ENCODE results near the gene HSPBP1.
"Not testable (repeated sequence)": the region's sequence is repeated elsewhere in the genome, so short reads cannot be mapped to it uniquely, and the experiment has no call there.

HSPBP1 gene

DNA sequence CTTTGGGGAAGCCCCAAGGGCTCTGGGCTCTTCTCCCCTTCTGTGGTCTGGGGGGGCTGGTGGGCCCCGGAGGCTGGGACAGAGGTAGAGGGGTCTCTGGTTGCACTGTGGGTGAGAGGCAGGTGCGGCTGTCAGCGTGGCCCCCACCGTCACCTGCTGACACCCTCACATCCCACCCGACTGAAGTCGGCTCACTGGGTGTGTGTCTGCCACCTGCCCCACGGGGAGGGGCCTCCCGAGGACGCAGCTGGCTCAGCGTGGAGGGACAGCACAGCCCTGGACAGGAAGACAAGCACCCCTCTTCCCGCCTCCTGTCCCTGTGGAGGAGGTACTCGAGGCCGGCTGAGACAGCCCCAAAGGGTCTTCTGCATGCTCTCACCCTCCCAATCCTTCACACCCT, 49.1 kb downstream of the HSPBP1 start:
- no peak for DNase-seq

DNA sequence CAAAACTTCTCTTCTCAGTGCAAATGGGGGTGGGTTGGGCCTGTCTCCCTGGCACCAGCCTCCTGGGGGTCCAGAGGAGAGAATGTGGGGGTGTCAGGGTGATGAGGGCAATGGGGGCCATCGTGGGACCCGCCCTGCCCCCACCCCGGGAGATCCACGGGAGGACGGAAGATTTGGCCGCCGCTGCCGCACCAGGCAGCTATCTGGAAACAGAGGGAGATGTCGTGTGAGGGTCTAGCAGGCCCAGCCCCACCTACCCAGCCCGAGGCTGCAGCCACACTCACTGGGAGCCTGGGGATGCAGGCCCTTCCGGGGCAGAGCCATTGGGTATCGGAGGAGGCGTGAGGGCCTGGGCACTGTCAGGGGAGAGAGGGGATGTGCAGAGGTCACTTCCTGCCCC, 49.6 kb downstream of the HSPBP1 start:
- DNase-seq: no peak

DNA sequence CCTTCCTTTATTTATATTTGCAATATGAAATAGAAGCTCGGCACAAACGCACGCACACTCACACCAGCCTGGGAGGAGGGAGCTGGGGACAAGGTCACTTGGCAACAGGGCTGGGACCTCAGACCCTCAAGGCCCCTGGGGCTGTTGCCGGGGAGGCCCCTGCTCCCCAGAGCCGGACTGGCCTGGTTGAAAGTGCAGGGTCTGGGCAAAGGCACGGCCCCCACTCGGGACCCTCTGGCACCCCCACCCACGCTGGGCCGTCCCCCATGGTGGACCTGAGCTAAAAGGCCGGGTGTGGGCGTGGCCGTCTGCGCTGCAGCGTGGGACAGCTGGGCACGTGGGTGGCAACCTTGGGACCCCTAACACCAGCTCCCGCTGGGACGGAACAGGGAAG, 50.1 kb downstream of the HSPBP1 start:
- DNase-seq: no peak

DNA sequence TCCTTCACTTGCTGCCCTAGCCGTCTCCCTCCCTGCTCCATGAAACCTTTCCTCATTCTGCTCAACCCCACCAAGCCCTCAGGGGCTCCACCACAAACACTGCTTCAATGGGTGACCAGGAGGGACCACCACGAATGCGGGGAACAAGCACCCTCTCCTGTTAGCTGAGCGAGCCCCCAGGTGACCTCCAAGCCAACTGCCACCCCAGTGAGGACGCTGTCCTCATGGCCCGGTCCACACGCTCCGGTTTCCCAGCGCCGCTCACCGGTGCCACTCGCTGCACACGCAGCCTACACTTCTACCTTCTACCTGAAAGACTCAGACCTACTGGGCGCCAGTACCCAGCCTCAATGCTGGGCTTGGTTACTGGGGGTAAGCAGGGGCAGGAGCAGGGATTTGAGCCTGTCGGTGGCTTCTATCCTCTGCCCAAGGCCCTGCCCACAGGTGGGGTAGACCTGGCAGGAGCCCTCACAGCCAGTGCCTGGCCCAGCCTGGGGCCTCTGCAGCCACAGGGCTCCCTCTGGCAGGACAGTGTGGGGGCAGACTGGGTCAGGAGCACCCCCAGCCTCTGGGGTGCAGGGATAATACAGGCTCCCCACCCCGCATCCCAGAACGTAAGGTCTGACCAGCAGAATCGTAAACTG, 50.6 kb downstream of the HSPBP1 start:
- DNase-seq: no peak

- no peak for DNase-seq
Observed at GRCh38 chr19:55228403-55229031, 51.4 kb downstream of the HSPBP1 start, which contains the start of gene TMEM86B. TSS of gene TMEM86B (minus strand) at chr19:55228763. CDS start at chr19:55228741, 22 bp downstream.

GRCh38 chr19:55228015-55228391, 51.9 kb downstream of the HSPBP1 start:
- no peak for DNase-seq

DNA sequence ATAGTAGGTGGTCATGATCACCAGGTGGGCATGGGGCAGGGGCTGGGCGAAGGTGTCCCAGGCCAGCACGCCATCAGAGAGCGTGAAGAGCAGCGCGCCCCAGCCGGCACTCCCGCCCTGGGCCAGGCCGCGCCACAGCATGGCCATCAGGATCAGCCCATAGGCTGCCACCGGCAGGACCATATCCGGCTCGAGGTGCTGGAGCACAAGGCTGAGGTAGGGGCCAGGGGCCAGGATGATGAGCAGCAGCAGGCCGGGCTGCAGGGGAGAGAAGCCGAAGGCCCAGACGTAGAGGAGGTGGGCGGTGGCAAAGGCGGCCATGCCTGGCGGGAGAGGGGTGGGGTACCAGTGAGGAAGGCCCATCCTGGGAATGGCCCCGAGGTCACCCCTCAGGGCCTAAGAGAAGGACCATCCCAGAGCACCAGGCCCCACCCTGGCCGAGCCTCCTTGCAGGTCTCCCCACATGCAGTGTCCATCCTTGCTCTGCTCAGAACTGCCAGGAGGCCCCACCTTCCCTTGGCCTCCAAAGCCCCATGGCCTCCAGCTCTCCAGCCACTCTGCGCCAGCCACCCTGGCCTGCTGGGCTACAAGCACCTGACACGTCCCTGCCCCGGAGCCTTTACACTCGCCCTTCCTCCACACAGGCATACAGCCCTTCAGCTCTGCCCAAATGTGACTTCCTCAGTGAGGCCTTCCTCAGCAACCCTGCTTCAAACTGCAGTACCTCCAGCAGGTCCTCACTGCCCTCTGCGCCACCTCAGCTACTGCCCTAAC, 52.5 kb downstream of the HSPBP1 start:
- no peak for DNase-seq

DNA sequence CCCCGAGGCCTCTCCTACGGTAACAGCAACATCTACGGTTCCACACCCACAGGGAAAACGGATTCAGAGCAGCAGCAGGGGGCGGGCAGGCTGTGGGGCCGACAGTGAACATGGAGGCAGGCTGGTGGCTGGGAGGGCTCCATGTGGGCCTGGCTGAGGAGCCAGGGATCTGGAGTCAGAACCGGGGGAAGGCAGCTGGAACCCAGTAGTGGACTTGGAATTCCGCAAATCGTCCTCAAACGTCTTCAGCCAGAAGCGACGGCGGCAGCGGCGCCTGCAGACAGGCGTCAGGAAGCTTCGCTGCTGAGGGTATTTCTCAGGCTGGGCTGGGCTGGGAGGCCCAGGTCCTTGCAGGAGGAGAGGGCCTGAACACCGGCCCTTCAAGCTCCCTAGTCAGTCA, 53.1 kb downstream of the HSPBP1 start:
- DNase-seq: no peak

GRCh38 chr19:55226273-55226672, 53.6 kb downstream of the HSPBP1 start:
- no peak for DNase-seq

DNA sequence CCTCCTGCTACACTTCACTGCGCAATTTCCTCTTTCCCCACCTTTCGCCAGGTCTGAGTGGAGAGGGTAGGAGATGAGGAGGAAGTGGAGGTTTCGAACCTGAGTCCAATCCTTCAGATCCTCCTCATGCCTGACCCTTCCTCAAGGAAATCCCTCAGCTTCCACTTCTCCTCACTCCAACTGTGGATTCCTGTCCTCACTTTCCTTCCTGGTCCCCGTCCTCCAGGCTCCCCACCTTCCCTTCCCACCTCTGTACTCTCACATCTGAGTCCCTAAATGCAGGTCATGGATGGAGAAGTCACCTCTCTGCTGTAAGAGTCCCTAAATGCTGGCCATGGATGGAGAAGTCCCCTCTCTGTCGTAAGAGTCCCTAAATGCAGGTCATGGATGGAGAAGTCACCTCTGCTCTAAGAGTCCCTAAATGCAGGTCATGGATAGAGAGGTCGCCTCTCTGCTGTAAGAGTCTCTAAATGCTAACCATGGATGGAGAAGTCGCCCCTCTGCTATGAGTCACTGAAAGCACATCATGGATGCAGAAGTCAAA, 54.4 kb downstream of the HSPBP1 start:
- DNase-seq: no peak

GRCh38 chr19:55224679-55225414, 55.1 kb downstream of the HSPBP1 start:
- not testable (repeated sequence) for DNase-seq

GRCh38 chr19:55224038-55224665, 55.8 kb downstream of the HSPBP1 start:
- DNase-seq: no peak

- DNase-seq: no peak
Observed at GRCh38 chr19:55223291-55224037, 56.4 kb downstream of the HSPBP1 start.

DNA sequence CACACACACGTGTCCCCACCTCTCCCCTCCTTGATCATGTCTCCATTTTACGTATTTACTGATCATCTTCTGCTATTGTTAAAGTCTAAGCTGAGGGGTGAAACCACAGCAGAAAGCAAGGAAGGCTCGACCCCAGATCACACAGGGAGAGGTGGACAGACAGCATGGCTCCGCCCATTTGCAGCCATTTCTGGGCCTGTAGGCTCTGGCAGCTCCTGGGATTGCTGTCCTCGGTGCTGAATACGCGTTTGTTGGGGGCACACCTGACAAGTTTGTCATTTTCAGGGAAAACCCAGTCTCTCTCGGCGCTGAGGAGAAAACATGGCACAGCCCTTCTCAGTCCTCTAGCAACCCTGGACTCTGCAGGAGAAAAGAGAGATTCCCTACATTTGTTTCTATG, 59.4 kb downstream of the HSPBP1 start:
- DNase-seq: no peak

- peak; percentile 98 for DNase-seq
Observed at GRCh38 chr19:55216461-55217198, 63.3 kb downstream of the HSPBP1 start.

DNA sequence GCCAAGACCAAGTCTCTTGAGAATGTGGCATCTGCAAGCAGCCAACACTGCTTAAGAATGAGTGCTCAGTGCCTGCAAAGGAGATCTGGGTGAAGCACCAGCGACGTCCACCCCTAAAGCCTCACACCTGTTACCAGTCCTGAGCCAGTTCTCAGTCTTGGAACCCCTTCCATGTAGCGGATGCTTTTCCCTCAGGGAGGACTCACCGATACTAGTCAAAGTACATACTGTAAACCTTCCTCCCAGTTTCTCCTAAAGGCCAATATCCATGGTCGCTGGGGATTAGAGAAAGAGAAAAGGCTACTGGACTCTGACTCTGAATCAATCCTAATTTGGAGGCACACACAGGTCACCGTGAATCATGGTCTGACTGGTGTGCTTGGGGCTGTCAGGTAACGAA, 66.4 kb downstream of the HSPBP1 start:
- DNase-seq: no peak

DNA sequence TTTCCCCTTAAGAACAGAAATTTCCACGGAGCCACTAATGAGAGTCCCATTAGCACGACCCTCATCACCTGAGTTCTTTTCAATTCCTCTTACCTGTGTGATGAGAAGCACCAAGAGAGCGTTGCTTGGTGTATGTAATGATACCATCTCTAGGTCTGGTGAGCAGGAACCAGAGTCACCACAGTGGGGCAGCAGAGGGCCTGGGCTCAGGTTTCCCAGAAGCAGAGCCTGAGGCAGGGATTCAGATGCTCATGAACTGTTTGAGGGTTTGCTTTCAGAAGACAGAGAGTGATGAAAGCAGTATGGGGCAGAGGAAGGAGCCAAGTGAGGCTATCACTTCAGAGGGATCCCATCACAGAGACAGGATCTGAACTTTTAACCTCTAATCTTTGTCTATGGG, 67.5 kb downstream of the HSPBP1 start:
- peak; percentile 5 for DNase-seq

Measured in NCI-H2171 treated with DMSO at 0.1 percent for 48 hours (cell line).